Panc1 (cell line): ENCODE results near the gene POSTN. TPM values are rescaled to one million over a fixed set of nuclear protein-coding genes. Genes with fewer than 3 reads are reported as not detected.

Source experiments
- ATAC-seq: fragments of 200-7000 bp; cut with Tn5 transposase; 2 replicates; pipeline ENCODE4 v1.9.1; 2020; ENCODE audit warnings: mild to moderate bottlenecking, moderate library complexity
- BruUV-seq: library from RNA; stranded (reverse); fragments of 400-500 nt; replicated peaks from 2 replicates; lab custom pipeline; 2021; lab: Mats Ljungman, UMichigan
- CTCF ChIA-PET: fragments of 300-600 bp; sonication (Branson Sonifier 250); formaldehyde crosslinking; loops from one replicate; lab custom pipeline; 2022; ENCODE audit warnings: antibody characterized with exemption; lab: Charles Lee
- POLR2A ChIA-PET: fragments of 300-600 bp; sonication (Branson Sonifier 250); formaldehyde crosslinking; loops from one replicate; lab custom pipeline; 2022; ENCODE audit warnings: antibody characterized with exemption; lab: Charles Lee
- DNase-seq: peaks from one replicate; pipeline ENCODE4 v3.0.0-alpha.2; 2010; ENCODE audit warnings: low read depth, low spot score
- H3K27ac ChIP-seq: 2 replicates; pipeline ENCODE4 v1.5.1; 2011; ENCODE audit warnings: mild to moderate bottlenecking, low read length, inconsistent platforms
- H3K27me3 ChIP-seq: fragments of 200-500 bp; sonication (Bioruptor generic); 2 replicates; pipeline ENCODE4 v1.6.0; 2014; ENCODE audit warnings: low read length, inconsistent platforms; ENCODE audit not compliant: control insufficient read depth, insufficient read depth
- H3K36me3 ChIP-seq: fragments of 200-500 bp; sonication (Bioruptor generic); 2 replicates; pipeline ENCODE4 v1.5.1; 2014; ENCODE audit warnings: inconsistent platforms, mild to moderate bottlenecking, low read length, moderate library complexity; ENCODE audit not compliant: control insufficient read depth, insufficient read depth
- H3K4me1 ChIP-seq: 2 replicates; pipeline ENCODE4 v1.5.1; 2011; ENCODE audit warnings: inconsistent platforms, mild to moderate bottlenecking, low read length, moderate library complexity; ENCODE audit not compliant: control insufficient read depth, insufficient read depth
- H3K4me3 ChIP-seq, 2 experiments: 2 replicates each; pipeline ENCODE4 v1.5.1; 2011 to 2012; ENCODE audit warnings: low read depth in 2 of 2, low read length in 2 of 2, mild to moderate bottlenecking in 2 of 2, inconsistent platforms in 1 of 2, moderate library complexity in 1 of 2
- H3K9me3 ChIP-seq: fragments of 200-500 bp; sonication (Bioruptor generic); 2 replicates; pipeline ENCODE4 v1.5.1; 2014; ENCODE audit warnings: low read depth, mild to moderate bottlenecking, inconsistent platforms, low read length, moderate library complexity; ENCODE audit not compliant: control insufficient read depth, insufficient read depth
- POLR2AphosphoS5 ChIP-seq: IDR thresholded peaks from 2 replicates; pipeline ENCODE4 v1.6.1; 2012; ENCODE audit warnings: mild to moderate bottlenecking, low read depth, low read length, moderate library complexity
- SIN3A ChIP-seq: IDR thresholded peaks from 2 replicates; pipeline ENCODE4 v1.6.1; 2012; ENCODE audit warnings: low read depth, mild to moderate bottlenecking, low read length, moderate library complexity, borderline replicate concordance; ENCODE audit not compliant: insufficient read depth
- TCF7L2 ChIP-seq: IDR thresholded peaks from 2 replicates; pipeline ENCODE4 v1.6.1; 2011; ENCODE audit warnings: mild to moderate bottlenecking, low read depth, low read length, inconsistent platforms
- in situ Hi-C: cut with HindIII; loops from 2 replicates; pipeline ENCODE4 v1.10.0; 2016; ENCODE audit warnings: low sequenced_read_pairs, low pct_unique_long_range_greater_than_20kb
- intact Hi-C: fragments of 100-400 bp; cut with micrococcal nuclease; formaldehyde crosslinking; loops from one replicate; pipeline ENCODE4 v1.10.0; 2022; ENCODE audit not compliant: unreplicated experiment
- total RNA-seq: library from RNA; stranded (reverse); gene quantifications from one replicate; pipeline ENCODE4 v1.2.1, GENCODE V29; 2021; ENCODE audit not compliant: unreplicated experiment
- TF ChIP-seq, protein P1 (sequence below), 2 experiments: IDR thresholded peaks; 2 replicates each; pipeline ENCODE4 v1.6.1; 2011 to 2012; ENCODE audit warnings: low read depth in 2 of 2, control low read depth in 1 of 2, low read length in 1 of 2, mild to moderate bottlenecking in 1 of 2, moderate library complexity in 1 of 2; ENCODE audit not compliant: insufficient read depth in 1 of 2
- TF ChIP-seq, protein P2 (sequence below): fragments of 450-650 bp; IDR thresholded peaks from 2 replicates; pipeline ENCODE4 v1.5.1; 2017; ENCODE audit warnings: mild to moderate bottlenecking

The POSTN gene
- total RNA-seq, 1 experiment from 2014 or later = 0.08 TPM

DNA sequence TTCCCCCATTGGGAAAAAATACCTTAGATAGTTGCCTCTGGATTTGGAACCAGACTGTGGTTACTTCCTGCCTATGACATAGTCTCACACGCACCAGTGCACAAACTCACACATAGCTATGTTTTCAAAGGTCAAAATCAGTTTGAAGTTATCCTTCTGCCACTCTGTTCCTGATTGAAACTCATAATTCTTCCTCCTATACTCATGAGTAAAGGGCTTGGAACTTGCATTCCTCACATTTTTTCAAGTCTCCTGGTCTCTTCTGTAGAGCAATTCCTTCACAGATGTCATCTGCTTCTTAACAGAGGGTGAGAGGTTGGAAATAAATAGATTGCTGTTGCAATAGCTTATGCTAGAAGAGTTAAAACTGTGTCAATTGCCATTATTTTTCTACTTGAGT lies 18.6 kb upstream of the POSTN start:
- in situ Hi-C loops = no loop called here
- no peaks in the 10 kb centered on the region for H3K9me3 ChIP-seq
- H3K27me3 ChIP-seq = no peaks in the 10 kb centered on the region
- TF ChIP-seq TCF7L2 (no peak), POLR2AphosphoS5 (no peak), SIN3A (no peak)
- TF ChIP-seq, protein P1, sequence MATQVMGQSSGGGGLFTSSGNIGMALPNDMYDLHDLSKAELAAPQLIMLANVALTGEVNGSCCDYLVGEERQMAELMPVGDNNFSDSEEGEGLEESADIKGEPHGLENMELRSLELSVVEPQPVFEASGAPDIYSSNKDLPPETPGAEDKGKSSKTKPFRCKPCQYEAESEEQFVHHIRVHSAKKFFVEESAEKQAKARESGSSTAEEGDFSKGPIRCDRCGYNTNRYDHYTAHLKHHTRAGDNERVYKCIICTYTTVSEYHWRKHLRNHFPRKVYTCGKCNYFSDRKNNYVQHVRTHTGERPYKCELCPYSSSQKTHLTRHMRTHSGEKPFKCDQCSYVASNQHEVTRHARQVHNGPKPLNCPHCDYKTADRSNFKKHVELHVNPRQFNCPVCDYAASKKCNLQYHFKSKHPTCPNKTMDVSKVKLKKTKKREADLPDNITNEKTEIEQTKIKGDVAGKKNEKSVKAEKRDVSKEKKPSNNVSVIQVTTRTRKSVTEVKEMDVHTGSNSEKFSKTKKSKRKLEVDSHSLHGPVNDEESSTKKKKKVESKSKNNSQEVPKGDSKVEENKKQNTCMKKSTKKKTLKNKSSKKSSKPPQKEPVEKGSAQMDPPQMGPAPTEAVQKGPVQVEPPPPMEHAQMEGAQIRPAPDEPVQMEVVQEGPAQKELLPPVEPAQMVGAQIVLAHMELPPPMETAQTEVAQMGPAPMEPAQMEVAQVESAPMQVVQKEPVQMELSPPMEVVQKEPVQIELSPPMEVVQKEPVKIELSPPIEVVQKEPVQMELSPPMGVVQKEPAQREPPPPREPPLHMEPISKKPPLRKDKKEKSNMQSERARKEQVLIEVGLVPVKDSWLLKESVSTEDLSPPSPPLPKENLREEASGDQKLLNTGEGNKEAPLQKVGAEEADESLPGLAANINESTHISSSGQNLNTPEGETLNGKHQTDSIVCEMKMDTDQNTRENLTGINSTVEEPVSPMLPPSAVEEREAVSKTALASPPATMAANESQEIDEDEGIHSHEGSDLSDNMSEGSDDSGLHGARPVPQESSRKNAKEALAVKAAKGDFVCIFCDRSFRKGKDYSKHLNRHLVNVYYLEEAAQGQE (IDR thresholded peaks at IDR 0.05; ENCODE audit: insufficient read depth in 1 of 2, low read depth in 2 of 2, low read length in 1 of 2) = no peak
- TF ChIP-seq, protein P2, sequence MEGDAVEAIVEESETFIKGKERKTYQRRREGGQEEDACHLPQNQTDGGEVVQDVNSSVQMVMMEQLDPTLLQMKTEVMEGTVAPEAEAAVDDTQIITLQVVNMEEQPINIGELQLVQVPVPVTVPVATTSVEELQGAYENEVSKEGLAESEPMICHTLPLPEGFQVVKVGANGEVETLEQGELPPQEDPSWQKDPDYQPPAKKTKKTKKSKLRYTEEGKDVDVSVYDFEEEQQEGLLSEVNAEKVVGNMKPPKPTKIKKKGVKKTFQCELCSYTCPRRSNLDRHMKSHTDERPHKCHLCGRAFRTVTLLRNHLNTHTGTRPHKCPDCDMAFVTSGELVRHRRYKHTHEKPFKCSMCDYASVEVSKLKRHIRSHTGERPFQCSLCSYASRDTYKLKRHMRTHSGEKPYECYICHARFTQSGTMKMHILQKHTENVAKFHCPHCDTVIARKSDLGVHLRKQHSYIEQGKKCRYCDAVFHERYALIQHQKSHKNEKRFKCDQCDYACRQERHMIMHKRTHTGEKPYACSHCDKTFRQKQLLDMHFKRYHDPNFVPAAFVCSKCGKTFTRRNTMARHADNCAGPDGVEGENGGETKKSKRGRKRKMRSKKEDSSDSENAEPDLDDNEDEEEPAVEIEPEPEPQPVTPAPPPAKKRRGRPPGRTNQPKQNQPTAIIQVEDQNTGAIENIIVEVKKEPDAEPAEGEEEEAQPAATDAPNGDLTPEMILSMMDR = no peak
- ChIA-PET POLR2A (no interaction called here), CTCF (no interaction called here)
- H3K36me3 ChIP-seq = no peaks in the 10 kb centered on the region
- no peak for DNase-seq
- no peak for ATAC-seq
- no peak overlapping the region for H3K27ac ChIP-seq
- no TSS peak for BruUV-seq
- intact Hi-C loops = no loop called here
- H3K4me1 ChIP-seq = no peaks in the 10 kb centered on the region
- H3K4me3 ChIP-seq = no peak overlapping the region

DNA sequence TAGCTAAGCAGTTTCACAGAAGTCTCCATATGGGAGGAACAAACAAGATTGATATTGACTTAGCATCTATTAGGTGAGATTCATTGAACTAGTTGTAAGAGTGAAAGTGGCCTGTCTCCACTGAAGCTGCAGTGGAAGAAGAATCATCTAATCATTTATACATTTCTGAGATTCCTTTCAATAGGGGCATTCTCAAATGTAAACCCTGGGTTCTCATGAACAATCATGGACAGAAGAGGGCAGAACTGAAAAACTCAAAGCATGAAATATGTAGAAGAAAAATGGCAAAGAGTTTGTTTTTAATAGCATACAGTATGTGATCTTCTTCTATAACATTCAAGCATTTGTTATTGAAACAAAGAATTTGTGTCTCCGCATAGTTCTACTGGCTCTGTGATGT lies 17.6 kb upstream of the POSTN start:
- intact Hi-C loops (no loop called here), in situ Hi-C loops (no loop called here)
- Histone ChIP-seq H3K27me3 (no peaks in the 10 kb centered on the region), H3K4me1 (no peaks in the 10 kb centered on the region), H3K36me3 (no peaks in the 10 kb centered on the region), H3K4me3 (no peak overlapping the region), H3K9me3 (no peaks in the 10 kb centered on the region), H3K27ac (no peak overlapping the region)
- CTCF ChIA-PET = no interaction called here
- TF ChIP-seq, protein P1 (IDR thresholded peaks at IDR 0.05; ENCODE audit: insufficient read depth in 1 of 2, low read depth in 2 of 2, low read length in 1 of 2) = no peak
- DNase-seq (no peak), ATAC-seq (no peak)
- POLR2A ChIA-PET = no interaction called here
- BruUV-seq = no TSS peak
